Dermis microvascular lymphatic vessel endothelial cell (primary cell): ENCODE measurements around the gene FLG. TPM values are rescaled to one million over a fixed set of nuclear protein-coding genes. Genes with fewer than 3 reads are reported as not detected.
"Not testable (repeated sequence)": the region's sequence is repeated elsewhere in the genome, so short reads cannot be mapped to it uniquely, and the experiment has no call there.

Source experiments
- DNase-seq, 2 donors: peaks; one replicate each; pipeline versions ENCODE4 v3.0.0 to v3.0.0-alpha.2; 2010; ENCODE audit warnings: low read depth in 2 of 2
- total RNA-seq: library from RNA; depleted of rRNA; stranded (reverse); fragments of >200 nt; gene quantifications from 2 replicates; pipeline ENCODE4 v1.2.1, GENCODE V29; 2014

FLG gene
- total RNA-seq = not detected in 2 replicates

GRCh38 chr1:152325111-152325510 lies at the start of gene FLG:
Gene FLG (minus strand): TSS chr1:152325239. CDS start chr1:152315456, 9,783 bp downstream.
- no peak for DNase-seq

- no peak for DNase-seq
Measured at GRCh38 chr1:152374451-152374850, 49.4 kb upstream of the FLG start.

GRCh38 chr1:152372672-152373071 lies 47.6 kb upstream of the FLG start:
- no peak for DNase-seq

- DNase-seq = no peak
Measured at GRCh38 chr1:152367436-152367835, 42.4 kb upstream of the FLG start.

GRCh38 chr1:152359906-152360305 lies 34.9 kb upstream of the FLG start, which contains the start of gene FLG2:
Gene FLG2 (minus strand): TSS chr1:152360006. CDS start chr1:152358884, 1,122 bp downstream.
- no peak for DNase-seq

- no peak for DNase-seq
Measured at GRCh38 chr1:152356736-152357135, 31.7 kb upstream of the FLG start.

GRCh38 chr1:152349611-152350010 lies 24.6 kb upstream of the FLG start:
- no peak for DNase-seq

- DNase-seq = no peak
Measured at GRCh38 chr1:152348447-152348846, 23.4 kb upstream of the FLG start.

GRCh38 chr1:152347116-152347728 lies 22.2 kb upstream of the FLG start:
- peak; percentile 27 to 58 for DNase-seq

- no peak for DNase-seq
Measured at GRCh38 chr1:152344438-152344837, 19.4 kb upstream of the FLG start.

GRCh38 chr1:152343006-152343405 lies 18.0 kb upstream of the FLG start:
- DNase-seq = no peak

GRCh38 chr1:152335399-152335798 lies 10.4 kb upstream of the FLG start:
- DNase-seq = no peak

- no peak for DNase-seq
Measured at GRCh38 chr1:152328801-152329391, 3.9 kb upstream of the FLG start.

- DNase-seq = no peak
Measured at GRCh38 chr1:152313970-152314369, 11.1 kb downstream of the FLG start.

GRCh38 chr1:152313319-152313801 lies 11.7 kb downstream of the FLG start:
- DNase-seq = no peak

GRCh38 chr1:152312169-152312568 lies 12.9 kb downstream of the FLG start:
- DNase-seq = not testable (repeated sequence)

- DNase-seq = no peak
Measured at GRCh38 chr1:152309955-152310354, 15.1 kb downstream of the FLG start.

- DNase-seq = not testable (repeated sequence)
Measured at GRCh38 chr1:152309320-152309901, 15.6 kb downstream of the FLG start.

GRCh38 chr1:152308758-152309157 lies 16.3 kb downstream of the FLG start:
- not testable (repeated sequence) for DNase-seq

GRCh38 chr1:152307970-152308369 lies 17.1 kb downstream of the FLG start:
- not testable (repeated sequence) for DNase-seq

- not testable (repeated sequence) for DNase-seq
Measured at GRCh38 chr1:152306123-152306522, 18.9 kb downstream of the FLG start.

GRCh38 chr1:152304773-152305172 lies 20.3 kb downstream of the FLG start:
- not testable (repeated sequence) for DNase-seq
